ENCODE data around the gene SPTBN4.
A peak's percentile ranks its signal among the peaks of the same experiment; 100 is the strongest.

Gene SPTBN4

GRCh38 chr19:40570313-40571004 is 103.7 kb downstream of the SPTBN4 start:
- Histone ChIP-seq H3K27ac (replicated peaks) (no peak overlapping the region), H3K27me3 (ENCODE audit: insufficient read depth, poor library complexity, severe bottlenecking) (peaks cover 21% of the 10 kb centered on the region), H3K4me3 (replicated peaks; ENCODE audit: insufficient read depth, low read length) (peak overlapping the region; percentile 36)
- DNase-seq (ENCODE audit: low read depth in 1 of 2, low spot score in 1 of 2): peak; percentile 96 to 97
- no peak for TF ChIP-seq POLR2AphosphoS5 (IDR thresholded peaks at IDR 0.05; ENCODE audit: low read depth)
- TF ChIP-seq CTCF (IDR thresholded peaks at IDR 0.05; ENCODE audit: insufficient read depth, low read length): no peak
- TF ChIP-seq GABPA (IDR thresholded peaks at IDR 0.05; ENCODE audit: low read depth): no peak
- no peak for TF ChIP-seq SPI1 (IDR thresholded peaks at IDR 0.05; ENCODE audit: borderline replicate concordance, low read depth)
- TF ChIP-seq, protein P1, sequence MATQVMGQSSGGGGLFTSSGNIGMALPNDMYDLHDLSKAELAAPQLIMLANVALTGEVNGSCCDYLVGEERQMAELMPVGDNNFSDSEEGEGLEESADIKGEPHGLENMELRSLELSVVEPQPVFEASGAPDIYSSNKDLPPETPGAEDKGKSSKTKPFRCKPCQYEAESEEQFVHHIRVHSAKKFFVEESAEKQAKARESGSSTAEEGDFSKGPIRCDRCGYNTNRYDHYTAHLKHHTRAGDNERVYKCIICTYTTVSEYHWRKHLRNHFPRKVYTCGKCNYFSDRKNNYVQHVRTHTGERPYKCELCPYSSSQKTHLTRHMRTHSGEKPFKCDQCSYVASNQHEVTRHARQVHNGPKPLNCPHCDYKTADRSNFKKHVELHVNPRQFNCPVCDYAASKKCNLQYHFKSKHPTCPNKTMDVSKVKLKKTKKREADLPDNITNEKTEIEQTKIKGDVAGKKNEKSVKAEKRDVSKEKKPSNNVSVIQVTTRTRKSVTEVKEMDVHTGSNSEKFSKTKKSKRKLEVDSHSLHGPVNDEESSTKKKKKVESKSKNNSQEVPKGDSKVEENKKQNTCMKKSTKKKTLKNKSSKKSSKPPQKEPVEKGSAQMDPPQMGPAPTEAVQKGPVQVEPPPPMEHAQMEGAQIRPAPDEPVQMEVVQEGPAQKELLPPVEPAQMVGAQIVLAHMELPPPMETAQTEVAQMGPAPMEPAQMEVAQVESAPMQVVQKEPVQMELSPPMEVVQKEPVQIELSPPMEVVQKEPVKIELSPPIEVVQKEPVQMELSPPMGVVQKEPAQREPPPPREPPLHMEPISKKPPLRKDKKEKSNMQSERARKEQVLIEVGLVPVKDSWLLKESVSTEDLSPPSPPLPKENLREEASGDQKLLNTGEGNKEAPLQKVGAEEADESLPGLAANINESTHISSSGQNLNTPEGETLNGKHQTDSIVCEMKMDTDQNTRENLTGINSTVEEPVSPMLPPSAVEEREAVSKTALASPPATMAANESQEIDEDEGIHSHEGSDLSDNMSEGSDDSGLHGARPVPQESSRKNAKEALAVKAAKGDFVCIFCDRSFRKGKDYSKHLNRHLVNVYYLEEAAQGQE (IDR thresholded peaks at IDR 0.05; ENCODE audit: insufficient replicate concordance, low read depth): no peak

GRCh38 chr19:40571005-40571318 is 104.2 kb downstream of the SPTBN4 start:
- no peak for DNase-seq (ENCODE audit: low read depth in 1 of 2, low spot score in 1 of 2)
- no peak for TF ChIP-seq POLR2AphosphoS5 (IDR thresholded peaks at IDR 0.05; ENCODE audit: low read depth)
- TF ChIP-seq CTCF (IDR thresholded peaks at IDR 0.05; ENCODE audit: insufficient read depth, low read length): no peak
- no peak for TF ChIP-seq SPI1 (IDR thresholded peaks at IDR 0.05; ENCODE audit: borderline replicate concordance, low read depth)
- TF ChIP-seq, protein P1 (IDR thresholded peaks at IDR 0.05; ENCODE audit: insufficient replicate concordance, low read depth): no peak
- TF ChIP-seq GABPA (IDR thresholded peaks at IDR 0.05; ENCODE audit: low read depth): no peak
- Histone ChIP-seq H3K27ac (replicated peaks) (no peak overlapping the region), H3K27me3 (ENCODE audit: insufficient read depth, poor library complexity, severe bottlenecking) (peaks cover 21% of the 10 kb centered on the region), H3K4me3 (replicated peaks; ENCODE audit: insufficient read depth, low read length) (peak overlapping the region; percentile 6; the same call in 1 of the 2 replicates)

GRCh38 chr19:40571831-40572495 is 105.2 kb downstream of the SPTBN4 start:
- no peak for DNase-seq (ENCODE audit: low read depth in 1 of 2, low spot score in 1 of 2)
- no peak overlapping the region for H3K4me3 ChIP-seq (replicated peaks; ENCODE audit: insufficient read depth, low read length)
- H3K27ac ChIP-seq (replicated peaks): no peak overlapping the region
- H3K27me3 ChIP-seq (ENCODE audit: insufficient read depth, poor library complexity, severe bottlenecking): peaks cover 18% of the 10 kb centered on the region
- TF ChIP-seq, protein P1 (IDR thresholded peaks at IDR 0.05; ENCODE audit: insufficient replicate concordance, low read depth): no peak
- TF ChIP-seq POLR2AphosphoS5 (IDR thresholded peaks at IDR 0.05; ENCODE audit: low read depth) (no peak), SPI1 (IDR thresholded peaks at IDR 0.05; ENCODE audit: borderline replicate concordance, low read depth) (no peak), CTCF (IDR thresholded peaks at IDR 0.05; ENCODE audit: insufficient read depth, low read length) (no peak), GABPA (IDR thresholded peaks at IDR 0.05; ENCODE audit: low read depth) (no peak)
